GM18873 (cell line): ENCODE measurements around the gene NAE1.
A peak's percentile ranks its signal among the peaks of the same experiment; 100 is the strongest.
"Not testable (repeated sequence)": the region's sequence is repeated elsewhere in the genome, so short reads cannot be mapped to it uniquely, and the experiment has no call there.

Source experiments
- ATAC-seq: cut with Tn5 transposase; IDR thresholded peaks from one replicate; pipeline ENCODE4 v1.9.1; 2021; ENCODE audit warnings: mild to moderate bottlenecking, moderate library complexity, moderate number of reproducible peaks; ENCODE audit not compliant: unreplicated experiment, low FRiP score

NAE1 gene

GRCh38 chr16:66830422-66831404 lies at the start of gene NAE1:
Gene NAE1, minus strand, starts transcription at chr16:66830976. Its CDS starts 77 bp downstream, at chr16:66830899.
- peak; percentile 76 for ATAC-seq

GRCh38 chr16:66878067-66878466 lies 47.3 kb upstream of the NAE1 start:
- no peak for ATAC-seq

- ATAC-seq = no peak
Measured at GRCh38 chr16:66874079-66874775, 43.5 kb upstream of the NAE1 start.

- ATAC-seq = no peak
Measured at GRCh38 chr16:66873685-66874055, 42.9 kb upstream of the NAE1 start.

GRCh38 chr16:66872943-66873684 lies 42.3 kb upstream of the NAE1 start:
- peak; percentile 74 for ATAC-seq

- no peak for ATAC-seq
Measured at GRCh38 chr16:66872559-66872942, 41.8 kb upstream of the NAE1 start.

- ATAC-seq = no peak
Measured at GRCh38 chr16:66871840-66872239, 41.1 kb upstream of the NAE1 start.

- not testable (repeated sequence) for ATAC-seq
Measured at GRCh38 chr16:66871363-66871762, 40.6 kb upstream of the NAE1 start.

- ATAC-seq = no peak
Measured at GRCh38 chr16:66869424-66869823, 38.6 kb upstream of the NAE1 start.

GRCh38 chr16:66863707-66864106 lies 32.9 kb upstream of the NAE1 start:
- no peak for ATAC-seq

GRCh38 chr16:66862023-66862520 lies 31.3 kb upstream of the NAE1 start:
- no peak for ATAC-seq

- no peak for ATAC-seq
Measured at GRCh38 chr16:66859397-66860068, 28.8 kb upstream of the NAE1 start.

GRCh38 chr16:66858740-66859396 lies 28.1 kb upstream of the NAE1 start:
- ATAC-seq = no peak

- ATAC-seq = no peak
Measured at GRCh38 chr16:66857437-66857836, 26.7 kb upstream of the NAE1 start.

GRCh38 chr16:66856801-66857200 lies 26.0 kb upstream of the NAE1 start:
- ATAC-seq = no peak

- no peak for ATAC-seq
Measured at GRCh38 chr16:66856184-66856730, 25.5 kb upstream of the NAE1 start.

- ATAC-seq = no peak
Measured at GRCh38 chr16:66853261-66854139, 22.7 kb upstream of the NAE1 start.

GRCh38 chr16:66851166-66851964 lies 20.6 kb upstream of the NAE1 start:
- ATAC-seq = no peak
